ENCODE results near the gene GREB1. TPM values are rescaled to one million over a fixed set of nuclear protein-coding genes. Genes with fewer than 3 reads are reported as not detected.

The GREB1 gene, protein sequence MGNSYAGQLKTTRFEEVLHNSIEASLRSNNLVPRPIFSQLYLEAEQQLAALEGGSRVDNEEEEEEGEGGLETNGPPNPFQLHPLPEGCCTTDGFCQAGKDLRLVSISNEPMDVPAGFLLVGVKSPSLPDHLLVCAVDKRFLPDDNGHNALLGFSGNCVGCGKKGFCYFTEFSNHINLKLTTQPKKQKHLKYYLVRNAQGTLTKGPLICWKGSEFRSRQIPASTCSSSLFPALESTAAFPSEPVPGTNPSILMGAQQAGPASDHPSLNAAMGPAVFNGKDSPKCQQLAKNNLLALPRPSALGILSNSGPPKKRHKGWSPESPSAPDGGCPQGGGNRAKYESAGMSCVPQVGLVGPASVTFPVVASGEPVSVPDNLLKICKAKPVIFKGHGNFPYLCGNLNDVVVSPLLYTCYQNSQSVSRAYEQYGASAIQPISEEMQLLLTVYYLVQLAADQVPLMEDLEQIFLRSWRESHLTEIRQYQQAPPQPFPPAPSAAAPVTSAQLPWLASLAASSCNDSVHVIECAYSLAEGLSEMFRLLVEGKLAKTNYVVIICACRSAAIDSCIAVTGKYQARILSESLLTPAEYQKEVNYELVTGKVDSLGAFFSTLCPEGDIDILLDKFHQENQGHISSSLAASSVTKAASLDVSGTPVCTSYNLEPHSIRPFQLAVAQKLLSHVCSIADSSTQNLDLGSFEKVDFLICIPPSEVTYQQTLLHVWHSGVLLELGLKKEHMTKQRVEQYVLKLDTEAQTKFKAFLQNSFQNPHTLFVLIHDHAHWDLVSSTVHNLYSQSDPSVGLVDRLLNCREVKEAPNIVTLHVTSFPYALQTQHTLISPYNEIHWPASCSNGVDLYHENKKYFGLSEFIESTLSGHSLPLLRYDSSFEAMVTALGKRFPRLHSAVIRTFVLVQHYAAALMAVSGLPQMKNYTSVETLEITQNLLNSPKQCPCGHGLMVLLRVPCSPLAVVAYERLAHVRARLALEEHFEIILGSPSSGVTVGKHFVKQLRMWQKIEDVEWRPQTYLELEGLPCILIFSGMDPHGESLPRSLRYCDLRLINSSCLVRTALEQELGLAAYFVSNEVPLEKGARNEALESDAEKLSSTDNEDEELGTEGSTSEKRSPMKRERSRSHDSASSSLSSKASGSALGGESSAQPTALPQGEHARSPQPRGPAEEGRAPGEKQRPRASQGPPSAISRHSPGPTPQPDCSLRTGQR (N-terminal part only)
- total RNA-seq (2021) (0.20 and 0.37 TPM in 2 replicates), Bru-seq, nascent RNA (percentile 10 among the genes with signal in this experiment), BruChase-seq, experiment 1, labeled RNA remaining after a 2-hour chase (percentile 11 among the genes with signal in this experiment), BruChase-seq, experiment 2, labeled RNA remaining after a 6-hour chase (percentile 10 among the genes with signal in this experiment)
- long read RNA-seq: 0 reads

DNA sequence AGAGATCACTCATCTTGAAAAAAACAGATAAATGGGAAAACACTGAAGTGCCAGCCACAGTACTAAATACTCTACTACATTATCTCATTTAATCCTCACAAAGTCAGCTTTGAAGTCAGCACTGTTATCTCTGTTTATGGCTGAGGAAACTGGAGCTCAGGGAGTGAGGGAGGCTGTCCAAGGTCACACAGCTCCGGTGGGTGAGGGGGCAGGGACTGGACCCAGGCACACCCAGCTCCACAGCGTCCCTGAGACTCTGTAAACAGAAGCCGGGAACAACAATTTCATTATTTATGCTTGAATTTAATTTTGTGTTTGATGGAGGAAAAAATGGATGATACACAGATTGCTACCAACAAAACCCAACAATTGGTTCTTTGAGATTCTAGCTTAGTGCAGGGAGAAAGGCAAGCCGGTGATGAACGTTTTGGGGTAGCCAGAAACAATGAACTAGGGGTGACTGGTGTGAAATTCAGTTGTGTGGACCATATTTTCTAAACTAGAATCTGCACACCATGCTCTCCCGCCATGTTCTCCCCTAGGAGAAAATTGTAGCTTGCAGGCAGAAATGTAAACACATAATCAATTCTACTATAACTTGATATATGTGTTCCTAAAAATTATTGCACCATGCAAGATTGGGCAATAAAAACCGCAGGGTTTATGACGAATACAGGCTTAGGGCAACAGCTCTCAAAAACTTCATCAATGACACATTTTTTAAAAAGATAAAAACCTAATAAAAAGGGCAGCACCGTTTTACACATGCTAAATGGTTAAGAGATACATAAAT, at the start of gene GREB1:
GREB1 (plus strand) TSS at position 768 of the 793 bp plus-strand sequence. CDS start 22,570 bp downstream, outside the sequence.
- Histone ChIP-seq H4K20me1 (ENCODE audit: insufficient read depth) (no peaks in the 10 kb centered on the region), H3K4me1 (replicated peaks; ENCODE audit: insufficient read depth) (peaks cover 42% of the 10 kb centered on the region), H3K4me3 (no peak within 1 kb of the TSS), H3K9me2 (ENCODE audit: insufficient read depth) (no peaks in the 10 kb centered on the region), H3K79me2 (ENCODE audit: low read depth) (no peaks in the 10 kb centered on the region), H3K4me2 (peak within 1 kb of the TSS; percentile 74), H3K9me3 (ENCODE audit: insufficient read depth, low read depth) (no peaks in the 10 kb centered on the region), H3K27me3 (ENCODE audit: insufficient read depth, low read depth) (peaks cover 43% of the 10 kb centered on the region), H3K27ac (no peak within 1 kb of the TSS), H3F3A (ENCODE audit: insufficient read depth, low read depth) (peaks cover 34% of the 10 kb centered on the region), H3K36me3 (ENCODE audit: low read depth) (no peaks in the 10 kb centered on the region), H2AFZ (no peak within 1 kb of the TSS)
- intact Hi-C loops (cut with micrococcal nuclease; ENCODE audit: unreplicated experiment): no loop called here
- ChIA-PET CTCF (no interaction called here), POLR2A (ENCODE audit: unreplicated experiment) (no interaction called here)
- TF ChIP-seq, protein P1, sequence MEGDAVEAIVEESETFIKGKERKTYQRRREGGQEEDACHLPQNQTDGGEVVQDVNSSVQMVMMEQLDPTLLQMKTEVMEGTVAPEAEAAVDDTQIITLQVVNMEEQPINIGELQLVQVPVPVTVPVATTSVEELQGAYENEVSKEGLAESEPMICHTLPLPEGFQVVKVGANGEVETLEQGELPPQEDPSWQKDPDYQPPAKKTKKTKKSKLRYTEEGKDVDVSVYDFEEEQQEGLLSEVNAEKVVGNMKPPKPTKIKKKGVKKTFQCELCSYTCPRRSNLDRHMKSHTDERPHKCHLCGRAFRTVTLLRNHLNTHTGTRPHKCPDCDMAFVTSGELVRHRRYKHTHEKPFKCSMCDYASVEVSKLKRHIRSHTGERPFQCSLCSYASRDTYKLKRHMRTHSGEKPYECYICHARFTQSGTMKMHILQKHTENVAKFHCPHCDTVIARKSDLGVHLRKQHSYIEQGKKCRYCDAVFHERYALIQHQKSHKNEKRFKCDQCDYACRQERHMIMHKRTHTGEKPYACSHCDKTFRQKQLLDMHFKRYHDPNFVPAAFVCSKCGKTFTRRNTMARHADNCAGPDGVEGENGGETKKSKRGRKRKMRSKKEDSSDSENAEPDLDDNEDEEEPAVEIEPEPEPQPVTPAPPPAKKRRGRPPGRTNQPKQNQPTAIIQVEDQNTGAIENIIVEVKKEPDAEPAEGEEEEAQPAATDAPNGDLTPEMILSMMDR (conservative IDR thresholded peaks at IDR 0.05): no peak
- TF ChIP-seq EZH2 (IDR thresholded peaks at IDR 0.05; ENCODE audit: low read depth): no peak
- no TSS peak for BruUV-seq (replicated peaks)
- peak in 1 of 2 experiments; percentile 86 for DNase-seq

DNA sequence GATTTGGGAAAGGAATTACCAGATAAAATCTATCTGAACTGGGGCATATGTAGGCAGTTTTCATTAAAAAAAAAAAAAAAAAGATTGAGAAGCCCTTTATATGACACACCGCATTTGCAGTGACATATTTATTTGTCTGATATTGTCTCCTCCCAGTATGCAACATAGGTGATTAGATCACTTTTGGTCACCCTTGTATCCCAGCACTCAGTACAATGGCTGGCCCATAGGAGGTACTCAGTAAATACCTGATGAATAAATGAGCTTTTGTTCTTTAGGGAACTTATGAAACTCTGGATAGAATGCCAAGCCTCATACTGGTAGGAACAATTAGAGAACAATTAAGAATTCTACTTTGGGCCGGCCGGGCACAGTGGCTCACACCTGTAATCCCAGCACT, 45.0 kb upstream of the GREB1 start:
- POLR2A ChIA-PET (ENCODE audit: unreplicated experiment): interaction anchor here (0.6 kb wide), 1 partner anchor 446 kb away, joined by 3 read pairs; no protein-coding TSS in a partner anchor
- no peaks in the 10 kb centered on the region for H3K79me2 ChIP-seq (ENCODE audit: low read depth)

More for the DNA sequence above, 45.0 kb upstream of the GREB1 start:
- CTCF ChIA-PET: no interaction called here
- Histone ChIP-seq H3K36me3 (ENCODE audit: low read depth) (no peaks in the 10 kb centered on the region), H2AFZ (no peak overlapping the region), H3K9me3 (ENCODE audit: insufficient read depth, low read depth) (no peaks in the 10 kb centered on the region), H3K4me2 (no peak overlapping the region), H3K9me2 (ENCODE audit: insufficient read depth) (no peaks in the 10 kb centered on the region), H4K20me1 (ENCODE audit: insufficient read depth) (no peaks in the 10 kb centered on the region), H3K4me3 (no peak overlapping the region), H3K4me1 (replicated peaks; ENCODE audit: insufficient read depth) (no peaks in the 10 kb centered on the region), H3K27me3 (ENCODE audit: insufficient read depth, low read depth) (peaks cover 42% of the 10 kb centered on the region; the same call in 1 of the 2 replicates), H3K27ac (no peak overlapping the region), H3F3A (ENCODE audit: insufficient read depth, low read depth) (peaks cover 4% of the 10 kb centered on the region; the same call in 1 of the 2 replicates)
- BruUV-seq (replicated peaks): no TSS peak
- TF ChIP-seq EZH2 (IDR thresholded peaks at IDR 0.05; ENCODE audit: low read depth): no peak
- TF ChIP-seq, protein P1 (conservative IDR thresholded peaks at IDR 0.05): no peak
- DNase-seq: peak in 1 of 2 experiments; percentile 46
- intact Hi-C loops (cut with micrococcal nuclease; ENCODE audit: unreplicated experiment): no loop called here
